Osteoblast (primary cell): ENCODE measurements around the gene ABCG8. TPM values are rescaled to one million over a fixed set of nuclear protein-coding genes. Genes with fewer than 3 reads are reported as not detected.

Experiments used
- DNase-seq: peaks from one replicate; pipeline ENCODE4 v3.0.0; 2011; ENCODE audit warnings: low spot score, mixed read lengths; ENCODE audit not compliant: insufficient read length; ENCODE audit errors: missing footprints
- H2AFZ ChIP-seq: 2 replicates; pipeline ENCODE4 v1.6.0; 2011; ENCODE audit warnings: mild to moderate bottlenecking, low read length
- H3K27ac ChIP-seq: 2 replicates; pipeline ENCODE4 v1.5.1; 2011; ENCODE audit warnings: mild to moderate bottlenecking, low read depth, low read length, moderate library complexity
- H3K27me3 ChIP-seq: 2 replicates; pipeline ENCODE4 v1.6.0; 2012; ENCODE audit warnings: mild to moderate bottlenecking, control low read depth, inconsistent platforms, low read length, moderate library complexity; ENCODE audit not compliant: insufficient read depth
- H3K36me3 ChIP-seq: 2 replicates; pipeline ENCODE4 v1.5.1; 2011; ENCODE audit warnings: mild to moderate bottlenecking, low read length, control low read depth, moderate library complexity; ENCODE audit not compliant: insufficient read depth
- H3K4me1 ChIP-seq: 2 replicates; pipeline ENCODE4 v1.5.1; 2011; ENCODE audit warnings: mild to moderate bottlenecking, low read length, control low read depth, moderate library complexity; ENCODE audit not compliant: insufficient read depth
- H3K4me2 ChIP-seq: 2 replicates; pipeline ENCODE4 v1.6.0; 2011; ENCODE audit warnings: mild to moderate bottlenecking, low read length; ENCODE audit not compliant: insufficient read depth
- H3K4me3 ChIP-seq: fragments of 200-600 bp; sonication (generic); 3 replicates; pipeline ENCODE4 v1.5.1; 2012; ENCODE audit warnings: mild to moderate bottlenecking, low read length, inconsistent platforms; ENCODE audit not compliant: insufficient read depth
- H3K79me2 ChIP-seq: 2 replicates; pipeline ENCODE4 v1.6.0; 2012; ENCODE audit warnings: mild to moderate bottlenecking, low read length, control low read depth, inconsistent platforms; ENCODE audit not compliant: insufficient read depth
- H3K9me3 ChIP-seq: 2 replicates; pipeline ENCODE4 v1.5.1; 2011; ENCODE audit warnings: low read depth, low read length, control low read depth
- H4K20me1 ChIP-seq: 2 replicates; pipeline ENCODE4 v1.6.0; 2012; ENCODE audit warnings: mild to moderate bottlenecking, low read length, control low read depth; ENCODE audit not compliant: insufficient read depth
- total RNA-seq: library from RNA; depleted of rRNA; stranded (reverse); fragments of >200 nt; gene quantifications from 2 replicates; pipeline ENCODE4 v1.2.3, GENCODE V29; 2012
- TF ChIP-seq, protein P1 (sequence below): IDR thresholded peaks from 2 replicates; pipeline ENCODE4 v1.5.1; 2011; ENCODE audit warnings: mild to moderate bottlenecking, low read depth, low read length, moderate library complexity; ENCODE audit errors: extremely low read depth

ABCG8 gene
- total RNA-seq, 1 donor: not detected

DNA sequence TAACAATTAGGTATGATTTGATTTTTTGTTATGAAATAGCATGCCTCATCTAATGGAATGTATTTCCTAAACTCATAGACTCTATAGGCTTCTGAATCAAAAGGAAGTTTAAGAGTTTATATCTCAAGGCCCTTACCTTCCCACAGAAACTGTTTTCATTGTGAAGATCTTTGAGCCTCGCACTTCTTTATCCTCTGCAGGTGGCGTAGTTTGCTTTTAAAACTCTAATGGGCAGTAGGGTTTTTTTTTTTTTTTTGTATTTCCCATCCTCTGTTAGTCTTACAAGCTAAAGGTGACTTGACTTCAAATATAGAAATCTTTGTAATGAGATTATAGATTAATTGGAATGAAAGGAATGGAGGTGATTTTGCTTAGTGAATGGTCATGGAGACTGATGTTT lies 36.6 kb upstream of the ABCG8 start:
- H3K4me2 ChIP-seq: no peak overlapping the region
- H3K4me3 ChIP-seq: no peak overlapping the region
- H4K20me1 ChIP-seq: no peaks in the 10 kb centered on the region
- H3K9me3 ChIP-seq: no peaks in the 10 kb centered on the region
- H3K36me3 ChIP-seq: peaks cover 12% of the 10 kb centered on the region
- H3K79me2 ChIP-seq: no peaks in the 10 kb centered on the region
- no peak overlapping the region for H3K27ac ChIP-seq
- H3K4me1 ChIP-seq: no peaks in the 10 kb centered on the region
- DNase-seq: no peak
- H3K27me3 ChIP-seq: no peaks in the 10 kb centered on the region
- TF ChIP-seq, protein P1, sequence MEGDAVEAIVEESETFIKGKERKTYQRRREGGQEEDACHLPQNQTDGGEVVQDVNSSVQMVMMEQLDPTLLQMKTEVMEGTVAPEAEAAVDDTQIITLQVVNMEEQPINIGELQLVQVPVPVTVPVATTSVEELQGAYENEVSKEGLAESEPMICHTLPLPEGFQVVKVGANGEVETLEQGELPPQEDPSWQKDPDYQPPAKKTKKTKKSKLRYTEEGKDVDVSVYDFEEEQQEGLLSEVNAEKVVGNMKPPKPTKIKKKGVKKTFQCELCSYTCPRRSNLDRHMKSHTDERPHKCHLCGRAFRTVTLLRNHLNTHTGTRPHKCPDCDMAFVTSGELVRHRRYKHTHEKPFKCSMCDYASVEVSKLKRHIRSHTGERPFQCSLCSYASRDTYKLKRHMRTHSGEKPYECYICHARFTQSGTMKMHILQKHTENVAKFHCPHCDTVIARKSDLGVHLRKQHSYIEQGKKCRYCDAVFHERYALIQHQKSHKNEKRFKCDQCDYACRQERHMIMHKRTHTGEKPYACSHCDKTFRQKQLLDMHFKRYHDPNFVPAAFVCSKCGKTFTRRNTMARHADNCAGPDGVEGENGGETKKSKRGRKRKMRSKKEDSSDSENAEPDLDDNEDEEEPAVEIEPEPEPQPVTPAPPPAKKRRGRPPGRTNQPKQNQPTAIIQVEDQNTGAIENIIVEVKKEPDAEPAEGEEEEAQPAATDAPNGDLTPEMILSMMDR: no peak
- H2AFZ ChIP-seq: no peak overlapping the region

DNA sequence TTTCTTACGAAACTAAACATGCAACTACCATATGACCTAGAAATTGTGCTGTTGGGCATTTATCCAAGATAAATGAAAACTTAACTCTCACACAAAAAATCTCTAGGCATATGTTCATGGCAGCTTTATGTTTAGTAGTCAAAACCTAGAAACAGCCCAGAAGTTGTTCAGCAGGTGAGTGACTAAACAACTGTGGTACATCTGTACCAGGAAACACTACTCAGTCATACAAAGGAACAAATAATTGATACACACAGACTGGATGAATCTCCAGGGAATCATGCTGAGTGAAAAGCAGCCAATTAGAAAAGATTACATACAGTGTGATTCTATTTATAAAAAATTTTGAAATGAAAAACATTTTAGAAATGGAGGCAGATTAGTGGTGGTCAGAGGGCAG lies 35.7 kb upstream of the ABCG8 start:
- Histone ChIP-seq H3K4me1 (no peaks in the 10 kb centered on the region), H2AFZ (no peak overlapping the region), H3K36me3 (peaks cover 12% of the 10 kb centered on the region), H3K4me3 (no peak overlapping the region), H3K27ac (no peak overlapping the region), H4K20me1 (no peaks in the 10 kb centered on the region), H3K9me3 (no peaks in the 10 kb centered on the region), H3K4me2 (no peak overlapping the region), H3K27me3 (no peaks in the 10 kb centered on the region), H3K79me2 (no peaks in the 10 kb centered on the region)
- DNase-seq: no peak
- TF ChIP-seq, protein P1: no peak

DNA sequence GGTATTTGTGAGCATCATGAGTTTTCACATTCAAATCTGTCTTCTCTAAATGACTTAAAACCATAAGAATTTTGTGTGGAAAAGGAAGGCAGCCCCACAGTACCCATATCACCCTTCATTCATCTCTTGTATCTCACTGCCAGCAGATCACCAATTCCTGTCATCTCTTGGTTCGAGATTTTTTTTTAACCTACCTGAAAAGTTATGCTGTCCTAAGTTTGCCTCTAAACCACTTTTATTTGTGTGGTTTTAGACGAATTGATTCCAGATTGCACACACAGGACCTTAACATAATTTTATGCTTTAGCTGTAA lies 32.1 kb upstream of the ABCG8 start:
- Histone ChIP-seq H3K27me3 (no peaks in the 10 kb centered on the region), H2AFZ (no peak overlapping the region), H4K20me1 (no peaks in the 10 kb centered on the region), H3K4me3 (no peak overlapping the region), H3K4me1 (no peaks in the 10 kb centered on the region), H3K27ac (no peak overlapping the region), H3K4me2 (no peak overlapping the region), H3K79me2 (no peaks in the 10 kb centered on the region), H3K36me3 (peaks cover 12% of the 10 kb centered on the region), H3K9me3 (no peaks in the 10 kb centered on the region)
- DNase-seq: no peak
- TF ChIP-seq, protein P1: no peak

DNA sequence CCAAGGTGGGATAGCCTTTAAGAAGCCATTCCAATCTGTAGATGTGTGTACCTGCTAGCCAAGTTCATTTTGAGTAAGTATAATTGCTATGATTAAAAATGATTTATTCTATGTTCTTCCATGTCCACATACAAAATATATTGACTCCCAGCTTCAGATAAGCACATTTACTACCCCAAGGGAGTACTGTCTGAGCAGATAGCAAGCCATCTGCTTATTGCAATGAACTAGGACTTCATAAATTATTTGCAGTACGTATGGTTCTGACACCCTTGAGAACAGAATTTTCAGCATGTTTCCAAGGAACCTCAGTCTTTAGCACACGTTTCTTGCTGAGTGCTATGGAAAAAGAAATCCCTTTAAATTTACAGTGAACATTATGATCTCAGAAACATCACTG lies 28.3 kb upstream of the ABCG8 start:
- Histone ChIP-seq H3K79me2 (no peaks in the 10 kb centered on the region), H4K20me1 (no peaks in the 10 kb centered on the region), H3K27ac (no peak overlapping the region), H3K4me3 (no peak overlapping the region), H2AFZ (no peak overlapping the region), H3K4me1 (no peaks in the 10 kb centered on the region), H3K4me2 (no peak overlapping the region), H3K36me3 (peaks cover 6% of the 10 kb centered on the region), H3K27me3 (no peaks in the 10 kb centered on the region), H3K9me3 (no peaks in the 10 kb centered on the region)
- TF ChIP-seq, protein P1: no peak
- DNase-seq: no peak
